CD14-positive monocyte (primary cell): Measurements from ENCODE around the gene POMGNT2. TPM values are rescaled to one million over a fixed set of nuclear protein-coding genes. Genes with fewer than 3 reads are reported as not detected.

Experiments
- DNase-seq, 3 donors: peaks; one replicate each; pipeline ENCODE4 v3.0.0-alpha.2; 2011 to 2022
- H2AFZ ChIP-seq: 2 replicates; pipeline ENCODE4 v1.6.0; 2012; ENCODE audit warnings: mild to moderate bottlenecking, low read depth, low read length, inconsistent platforms; ENCODE audit not compliant: insufficient read depth, poor library complexity, severe bottlenecking
- H3K27ac ChIP-seq, 2 donors: 1 replicate in 1 of 2; 2 replicates in 1 of 2; pipeline ENCODE4 v1.5.1; 2012 to 2013; ENCODE audit warnings: low read length in 2 of 2, control low read depth in 1 of 2, inconsistent platforms in 1 of 2, low read depth in 1 of 2, mild to moderate bottlenecking in 1 of 2
- H3K27me3 ChIP-seq, 2 donors: one replicate each; pipeline versions ENCODE4 v1.6.0 to v1.6.1; 2011 to 2013; ENCODE audit warnings: low read length in 2 of 2; ENCODE audit not compliant: control insufficient read depth in 2 of 2, insufficient read depth in 2 of 2
- H3K36me3 ChIP-seq, 2 donors: replicated peaks in 1 of 2; 1 replicate in 1 of 2; 2 replicates in 1 of 2; pipeline versions ENCODE4 v1.5.1 to v1.6.1; 2012 to 2013; ENCODE audit warnings: low read length in 2 of 2, control low read depth in 1 of 2, inconsistent platforms in 1 of 2, mild to moderate bottlenecking in 1 of 2; ENCODE audit not compliant: insufficient read depth in 2 of 2, control insufficient read depth in 1 of 2
- H3K4me1 ChIP-seq, 2 donors: 1 replicate in 1 of 2; 2 replicates in 1 of 2; pipeline versions ENCODE4 v1.5.1 to v1.6.1; 2012 to 2013; ENCODE audit warnings: low read length in 2 of 2, control low read depth in 1 of 2, inconsistent platforms in 1 of 2, mild to moderate bottlenecking in 1 of 2, moderate library complexity in 1 of 2; ENCODE audit not compliant: insufficient read depth in 2 of 2, control insufficient read depth in 1 of 2
- H3K4me2 ChIP-seq: replicated peaks from 2 replicates; pipeline ENCODE3; 2012; ENCODE audit warnings: low read length, moderate library complexity, mild to moderate bottlenecking; ENCODE audit not compliant: poor library complexity, severe bottlenecking; ENCODE audit errors: extremely low read depth
- H3K4me3 ChIP-seq, 3 experiments: fragments of 200-600 bp in 1 of 3; sonication (generic) in 1 of 3; replicated peaks in 1 of 3; 1 replicate in 2 of 3; 2 replicates in 1 of 3; pipeline ENCODE4 v1.5.1; 2011 to 2013; ENCODE audit warnings: low read length in 3 of 3, mild to moderate bottlenecking in 3 of 3, control low read depth in 2 of 3, low read depth in 2 of 3, inconsistent platforms in 1 of 3, moderate library complexity in 1 of 3
- H3K79me2 ChIP-seq: 2 replicates; pipeline ENCODE4 v1.6.0; 2012; ENCODE audit warnings: mild to moderate bottlenecking, control low read depth, inconsistent platforms, low read length, moderate library complexity; ENCODE audit not compliant: insufficient read depth
- H3K9ac ChIP-seq: 2 replicates; pipeline ENCODE4 v1.6.0; 2017; ENCODE audit warnings: low read length, mild to moderate bottlenecking; ENCODE audit not compliant: insufficient read depth, poor library complexity, severe bottlenecking
- H3K9me3 ChIP-seq, 2 donors: replicated peaks in 1 of 2; 1 replicate in 1 of 2; 2 replicates in 1 of 2; pipeline versions ENCODE4 v1.5.1 to v1.6.1; 2012 to 2013; ENCODE audit warnings: low read length in 2 of 2, control low read depth in 1 of 2; ENCODE audit not compliant: control insufficient read depth in 1 of 2, insufficient read depth in 1 of 2
- H4K20me1 ChIP-seq: 2 replicates; pipeline ENCODE4 v1.6.0; 2012; ENCODE audit warnings: mild to moderate bottlenecking, low read length, control low read depth, moderate library complexity; ENCODE audit not compliant: insufficient read depth
- H3K27ac Mint-ChIP-seq, 7 donors: one replicate each; pipeline ENCODE4 v1.8.0; 2020; ENCODE audit warnings: mild to moderate bottlenecking in 7 of 7, mixed read lengths in 7 of 7, moderate library complexity in 6 of 7, inconsistent platforms in 2 of 7
- H3K27me3 Mint-ChIP-seq, 3 donors: one replicate each; pipeline ENCODE4 v1.8.0; 2021 to 2022; ENCODE audit warnings: low read depth in 3 of 3, mild to moderate bottlenecking in 3 of 3, mixed read lengths in 3 of 3, moderate library complexity in 3 of 3, inconsistent platforms in 1 of 3
- H3K36me3 Mint-ChIP-seq, 2 donors: one replicate each; pipeline ENCODE4 v1.8.0; 2020; ENCODE audit warnings: mixed read lengths in 2 of 2, inconsistent platforms in 1 of 2, mild to moderate bottlenecking in 1 of 2
- H3K4me1 Mint-ChIP-seq: one replicate; pipeline ENCODE4 v1.8.0; 2020; ENCODE audit warnings: mild to moderate bottlenecking, mixed read lengths
- H3K4me3 Mint-ChIP-seq, 2 donors: one replicate each; pipeline ENCODE4 v1.8.0; 2020; ENCODE audit warnings: mild to moderate bottlenecking in 2 of 2, mixed read lengths in 2 of 2, moderate library complexity in 1 of 2
- H3K9me3 Mint-ChIP-seq, 7 donors: one replicate each; pipeline ENCODE4 v1.8.0; 2020 to 2022; ENCODE audit warnings: mixed read lengths in 7 of 7, mild to moderate bottlenecking in 6 of 7, moderate library complexity in 6 of 7, inconsistent platforms in 2 of 7
- WGBS: methylation state at CpG from one replicate; pipeline ENCODE4 v1.1.5; 2013; ENCODE audit warnings: missing lambda C conversion rate; ENCODE audit not compliant: insufficient coverage; 5-methylcytosine and 5-hydroxymethylcytosine counted together
- intact Hi-C, 2 donors: fragments of 100-400 bp; cut with micrococcal nuclease; formaldehyde crosslinking; loops; one replicate each; pipeline versions ENCODE4 v1.15.0 to v1.15.1; 2023
- polyA plus RNA-seq, 3 donors: library from polyadenylated mRNA; depleted of rRNA in 1 of 3; unstranded in 2 of 3; stranded (reverse) in 1 of 3; fragments of 300-500 nt in 2 of 3; fragments of >200 nt in 1 of 3; fragmentation: Illumina TruSeq in 2 of 3; gene quantifications; 1 replicate in 2 of 3; 2 replicates in 1 of 3; pipeline ENCODE4 v1.2.3, GENCODE V29; 2012 to 2021
- TF ChIP-seq, protein P1 (sequence below): fragments of 200-600 bp; IDR thresholded peaks from one replicate; pipeline ENCODE4 v1.8.0; 2022; ENCODE audit warnings: antibody characterized with exemption, mild to moderate bottlenecking

Gene POMGNT2
- polyA plus RNA-seq, 3 donors: 4.3 to 5.1 (median 4.4) TPM

DNA sequence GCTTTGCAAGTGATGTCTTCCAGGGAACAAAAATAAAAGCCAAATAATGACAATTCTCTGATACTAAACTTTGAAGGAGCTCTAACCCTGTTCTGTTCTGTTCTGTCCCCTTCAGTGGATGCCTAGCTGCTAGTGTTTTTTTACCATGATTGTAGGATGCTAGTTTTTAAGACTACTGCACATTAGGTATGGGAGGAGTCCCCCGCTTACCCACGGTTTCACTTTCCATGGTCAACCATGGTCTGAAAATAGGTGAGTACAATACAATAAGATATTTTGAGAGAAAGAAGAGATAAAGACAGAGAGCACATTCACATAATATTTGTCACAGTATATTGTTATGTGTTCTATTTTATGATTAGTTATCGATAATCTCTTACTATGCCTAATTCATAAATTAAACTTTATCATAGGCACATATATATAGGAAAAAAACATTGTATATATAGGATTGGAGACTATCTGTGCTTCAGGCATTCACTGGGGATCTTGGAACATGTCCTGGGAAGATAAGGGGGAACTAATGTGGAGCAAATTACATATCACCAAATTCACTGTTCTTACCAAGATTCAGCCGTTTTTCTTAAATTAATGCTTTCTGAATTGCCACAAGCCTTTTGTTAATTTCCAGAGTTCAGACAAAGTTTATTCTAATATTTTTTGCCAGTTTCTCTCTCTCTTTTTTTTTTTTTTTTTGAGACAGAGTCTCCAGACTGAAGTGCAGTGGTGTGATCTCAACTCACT, 32.8 kb upstream of the POMGNT2 start:
- no peaks in the 10 kb centered on the region for H3K36me3 ChIP-seq
- WGBS: no CpG with 5 or more reads among the region's 4 CpGs
- intact Hi-C loops: no loop called here
- no peak overlapping the region for H3K4me3 ChIP-seq
- Mint-ChIP-seq H3K9me3 (peaks cover 0 to 10% (median under 1%) of the 10 kb centered on the region in 7 donors), H3K4me3 (no peak overlapping the region), H3K27ac (no peak overlapping the region), H3K27me3 (peaks cover 0 to 3% (median 3%) of the 10 kb centered on the region in 3 donors), H3K4me1 (no peaks in the 10 kb centered on the region), H3K36me3 (no peaks in the 10 kb centered on the region)
- H3K27me3 ChIP-seq: no peaks in the 10 kb centered on the region
- no peaks in the 10 kb centered on the region for H4K20me1 ChIP-seq
- H3K9ac ChIP-seq: no peak overlapping the region
- H3K4me1 ChIP-seq: no peaks in the 10 kb centered on the region
- no peak overlapping the region for H3K4me2 ChIP-seq
- H3K79me2 ChIP-seq: no peaks in the 10 kb centered on the region
- TF ChIP-seq, protein P1, sequence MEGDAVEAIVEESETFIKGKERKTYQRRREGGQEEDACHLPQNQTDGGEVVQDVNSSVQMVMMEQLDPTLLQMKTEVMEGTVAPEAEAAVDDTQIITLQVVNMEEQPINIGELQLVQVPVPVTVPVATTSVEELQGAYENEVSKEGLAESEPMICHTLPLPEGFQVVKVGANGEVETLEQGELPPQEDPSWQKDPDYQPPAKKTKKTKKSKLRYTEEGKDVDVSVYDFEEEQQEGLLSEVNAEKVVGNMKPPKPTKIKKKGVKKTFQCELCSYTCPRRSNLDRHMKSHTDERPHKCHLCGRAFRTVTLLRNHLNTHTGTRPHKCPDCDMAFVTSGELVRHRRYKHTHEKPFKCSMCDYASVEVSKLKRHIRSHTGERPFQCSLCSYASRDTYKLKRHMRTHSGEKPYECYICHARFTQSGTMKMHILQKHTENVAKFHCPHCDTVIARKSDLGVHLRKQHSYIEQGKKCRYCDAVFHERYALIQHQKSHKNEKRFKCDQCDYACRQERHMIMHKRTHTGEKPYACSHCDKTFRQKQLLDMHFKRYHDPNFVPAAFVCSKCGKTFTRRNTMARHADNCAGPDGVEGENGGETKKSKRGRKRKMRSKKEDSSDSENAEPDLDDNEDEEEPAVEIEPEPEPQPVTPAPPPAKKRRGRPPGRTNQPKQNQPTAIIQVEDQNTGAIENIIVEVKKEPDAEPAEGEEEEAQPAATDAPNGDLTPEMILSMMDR: no peak
- DNase-seq: no peak
- no peaks in the 10 kb centered on the region for H3K9me3 ChIP-seq
- no peak overlapping the region for H2AFZ ChIP-seq
- no peak overlapping the region for H3K27ac ChIP-seq

DNA sequence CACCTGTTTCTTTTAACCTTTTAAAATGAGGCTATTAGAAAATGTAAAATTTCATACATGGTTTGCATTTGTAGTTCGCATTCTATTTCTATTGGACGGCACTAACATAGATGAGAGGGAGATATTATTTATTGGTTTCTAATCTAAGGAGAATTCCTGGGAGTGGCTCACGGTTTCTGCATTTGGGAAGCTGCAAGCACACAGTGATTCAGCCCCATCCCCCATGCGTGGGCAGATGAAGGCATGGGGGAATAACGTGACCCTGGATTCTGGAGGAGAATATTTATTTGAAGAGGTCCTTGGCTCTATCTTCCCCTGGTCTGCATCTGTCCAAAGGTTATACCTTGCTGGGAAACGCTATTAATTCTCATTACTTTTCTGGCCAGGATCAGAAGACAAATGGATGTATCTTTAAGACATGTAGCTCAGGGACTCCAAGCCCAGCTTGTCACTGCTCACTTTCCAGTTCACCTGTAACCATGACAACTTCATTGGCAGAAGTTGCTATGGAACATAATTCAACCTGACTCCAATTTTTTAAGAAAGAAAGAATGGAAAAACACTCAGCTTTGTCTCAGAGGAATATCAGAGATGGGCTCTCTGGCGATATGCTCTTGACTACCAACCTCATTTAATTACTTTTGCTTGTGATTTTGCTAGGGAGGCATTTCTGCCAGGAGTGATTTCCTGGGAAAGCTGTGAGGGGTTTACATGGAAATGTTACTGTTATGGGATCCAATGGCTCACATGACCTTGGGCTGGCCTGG, 27.2 kb upstream of the POMGNT2 start:
- H3K36me3 Mint-ChIP-seq: no peaks in the 10 kb centered on the region
- WGBS: 100% methylated on average over 4 of the region's 7 CpGs
- no peaks in the 10 kb centered on the region for H3K4me1 ChIP-seq

More for the DNA sequence above, 27.2 kb upstream of the POMGNT2 start:
- H2AFZ ChIP-seq: no peak overlapping the region
- no peak for DNase-seq
- no peak overlapping the region for H3K4me2 ChIP-seq
- H3K36me3 ChIP-seq: no peaks in the 10 kb centered on the region
- no peaks in the 10 kb centered on the region for H4K20me1 ChIP-seq
- H3K9ac ChIP-seq: no peak overlapping the region
- no peak overlapping the region for H3K4me3 ChIP-seq
- H3K79me2 ChIP-seq: no peaks in the 10 kb centered on the region
- TF ChIP-seq, protein P1: no peak
- Mint-ChIP-seq H3K9me3 (peaks cover 0 to 5% (median 0%) of the 10 kb centered on the region in 7 donors), H3K27ac (no peak overlapping the region), H3K4me1 (no peaks in the 10 kb centered on the region), H3K4me3 (no peak overlapping the region), H3K27me3 (peaks cover 0 to 2% (median 0%) of the 10 kb centered on the region in 3 donors)
- intact Hi-C loops: no loop called here
- H3K27ac ChIP-seq: no peak overlapping the region
- H3K27me3 ChIP-seq: no peaks in the 10 kb centered on the region
- no peaks in the 10 kb centered on the region for H3K9me3 ChIP-seq
